Urinary bladder (tissue), 4 donors: ENCODE results near the gene EHD4. TPM values are rescaled to one million over a fixed set of nuclear protein-coding genes. Genes with fewer than 3 reads are reported as not detected.

ENCODE experiments used
- DNase-seq: peaks from one replicate; pipeline ENCODE4 v3.0.0-alpha.2; 2015; ENCODE audit errors: extremely low spot score
- H3K27ac ChIP-seq: one replicate; pipeline ENCODE4 v1.5.1; 2013; ENCODE audit warnings: low read depth, mild to moderate bottlenecking, moderate library complexity
- H3K36me3 ChIP-seq: one replicate; pipeline ENCODE4 v1.6.1; 2013; ENCODE audit warnings: mild to moderate bottlenecking, moderate library complexity; ENCODE audit not compliant: insufficient read depth
- H3K4me1 ChIP-seq: one replicate; pipeline ENCODE4 v1.6.1; 2013; ENCODE audit warnings: mild to moderate bottlenecking, moderate library complexity; ENCODE audit not compliant: insufficient read depth
- H3K4me3 ChIP-seq: one replicate; pipeline ENCODE4 v1.5.1; 2013; ENCODE audit warnings: low read depth, low read length
- WGBS: extraction: QIAGEN DNeasy Blood & Tissue Kit; methylation state at CpG from one replicate; pipeline ENCODE4 v1.1.7; 2013; 5-methylcytosine and 5-hydroxymethylcytosine counted together
- polyA plus RNA-seq: library from polyadenylated mRNA; stranded (reverse); fragments of 200-250 nt; gene quantifications from one replicate; pipeline ENCODE4 v1.2.3, GENCODE V29; 2013
- total RNA-seq: library from RNA; depleted of rRNA; stranded (reverse); fragments of >200 nt; gene quantifications from one replicate; pipeline ENCODE4 v1.2.3, GENCODE V29; 2014
- donor health status: healthy with polysubstance abuse.
- donor health status: healthy.

EHD4 gene
- total and polyA plus RNA-seq, 2 donors = 14.4 to 17.0 TPM

DNA sequence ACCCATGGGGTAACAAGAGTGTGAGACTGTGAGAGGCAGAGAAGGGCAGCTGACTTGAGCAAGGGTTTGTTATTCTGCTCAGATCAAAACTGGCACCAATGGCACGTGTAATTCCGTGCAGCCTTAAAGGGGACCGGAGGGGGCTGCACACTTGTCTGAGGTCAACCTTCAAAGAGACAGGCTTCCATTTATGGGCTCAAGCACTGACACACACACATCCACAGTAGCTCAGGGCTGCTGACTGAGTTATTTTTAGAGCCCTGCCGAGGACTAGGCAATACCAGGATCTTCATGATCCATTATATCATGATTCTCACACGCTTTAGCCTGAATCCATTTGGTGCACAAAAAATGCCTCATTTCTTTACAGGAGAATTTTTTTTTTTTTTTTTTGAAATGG is 57.9 kb downstream of the EHD4 start:
- no peak overlapping the region for H3K4me3 ChIP-seq
- DNase-seq = no peak
- 37% methylated on average over 5 of the region's 5 CpGs for WGBS
- no peaks in the 10 kb centered on the region for H3K36me3 ChIP-seq
- no peak overlapping the region for H3K27ac ChIP-seq
- no peaks in the 10 kb centered on the region for H3K4me1 ChIP-seq

GRCh38 chr15:41913256-41913655 is 59.1 kb downstream of the EHD4 start:
- H3K4me1 ChIP-seq = no peaks in the 10 kb centered on the region
- 94% methylated on average over 3 of the region's 3 CpGs for WGBS

DNA sequence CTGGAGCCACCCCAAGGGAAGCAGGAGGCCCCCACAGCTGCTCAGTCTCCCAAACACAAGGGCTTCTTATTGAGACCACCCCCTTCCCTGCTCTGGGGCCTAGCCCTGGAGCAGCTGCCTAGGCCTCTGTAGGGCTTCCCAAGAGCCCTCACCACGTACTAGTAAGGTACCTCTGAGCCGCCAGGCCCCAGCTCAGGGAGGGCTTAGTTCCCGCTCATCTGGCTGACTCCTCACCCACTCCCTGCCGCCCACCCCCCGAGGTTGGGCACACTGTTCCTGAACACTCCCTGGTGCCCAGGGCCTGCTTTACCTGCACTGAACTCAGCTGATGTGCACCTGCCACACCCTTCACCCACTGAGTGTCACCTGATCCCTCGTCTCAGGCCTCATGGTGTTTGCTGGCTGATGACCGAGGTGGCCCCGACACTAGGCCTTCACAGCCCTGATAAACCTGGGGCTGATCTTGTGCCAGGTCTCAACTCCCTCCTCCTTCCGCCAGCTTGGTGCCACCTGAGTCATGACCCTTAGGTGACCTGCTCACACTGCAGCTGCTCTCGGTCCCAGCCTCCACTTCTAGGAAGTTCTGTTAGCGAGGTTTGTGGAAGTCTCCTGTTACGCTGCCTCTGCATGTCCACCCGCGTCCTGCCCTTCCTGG is 60.5 kb downstream of the EHD4 start:
- H3K4me1 ChIP-seq = no peaks in the 10 kb centered on the region
- no peaks in the 10 kb centered on the region for H3K36me3 ChIP-seq
- DNase-seq = no peak
- H3K27ac ChIP-seq = peak overlapping the region; percentile 26
- H3K4me3 ChIP-seq = no peak overlapping the region
- 88% methylated on average over 14 of the region's 14 CpGs for WGBS

More at GRCh38 chr15:41913256-41913655, 59.1 kb downstream of the EHD4 start:
- Histone ChIP-seq H3K4me3 (no peak overlapping the region), H3K27ac (no peak overlapping the region), H3K36me3 (no peaks in the 10 kb centered on the region)
- no peak for DNase-seq

GRCh38 chr15:41908736-41909461 is 63.5 kb downstream of the EHD4 start:
- WGBS = 87% methylated on average over 17 of the region's 17 CpGs
- H3K36me3 ChIP-seq = no peaks in the 10 kb centered on the region

GRCh38 chr15:41907141-41907540 is 65.2 kb downstream of the EHD4 start:
- no peak for DNase-seq
- no peaks in the 10 kb centered on the region for H3K36me3 ChIP-seq
- H3K27ac ChIP-seq = no peak overlapping the region
- 91% methylated on average over 3 of the region's 3 CpGs for WGBS
- no peak overlapping the region for H3K4me3 ChIP-seq
- no peaks in the 10 kb centered on the region for H3K4me1 ChIP-seq

More at GRCh38 chr15:41908736-41909461, 63.5 kb downstream of the EHD4 start:
- DNase-seq = no peak
- Histone ChIP-seq H3K4me3 (no peak overlapping the region), H3K4me1 (no peaks in the 10 kb centered on the region), H3K27ac (no peak overlapping the region)

DNA sequence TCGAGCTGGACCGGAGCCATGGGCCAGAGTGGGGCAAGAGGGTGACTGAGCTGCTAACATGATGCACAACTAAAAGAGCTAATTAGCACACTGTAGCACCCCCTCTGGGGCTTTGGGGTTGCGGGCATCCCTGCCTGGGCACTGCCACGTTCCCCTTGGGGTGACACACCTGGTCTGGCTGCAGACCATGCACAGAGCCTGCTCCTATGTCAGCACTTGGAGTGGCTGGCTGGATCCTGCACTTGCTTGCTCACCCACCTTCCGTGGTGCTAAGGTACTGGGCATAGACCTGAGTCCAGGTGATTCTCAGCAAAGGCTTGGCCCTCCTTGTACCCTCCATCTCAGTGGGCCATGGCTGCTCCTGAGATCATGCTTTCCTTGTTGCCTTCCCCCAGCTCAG is 65.7 kb downstream of the EHD4 start:
- Histone ChIP-seq H3K36me3 (no peaks in the 10 kb centered on the region), H3K4me3 (no peak overlapping the region), H3K27ac (no peak overlapping the region), H3K4me1 (no peaks in the 10 kb centered on the region)
- 95% methylated on average over 5 of the region's 5 CpGs for WGBS
- no peak for DNase-seq

GRCh38 chr15:41905036-41905793 is 67.1 kb downstream of the EHD4 start:
- Histone ChIP-seq H3K4me3 (no peak overlapping the region), H3K36me3 (no peaks in the 10 kb centered on the region), H3K4me1 (no peaks in the 10 kb centered on the region), H3K27ac (no peak overlapping the region)
- 88% methylated on average over 14 of the region's 14 CpGs for WGBS
- no peak for DNase-seq

- DNase-seq = no peak
- Histone ChIP-seq H3K27ac (no peak overlapping the region), H3K36me3 (no peaks in the 10 kb centered on the region), H3K4me1 (no peaks in the 10 kb centered on the region), H3K4me3 (no peak overlapping the region)
- WGBS = 18% methylated on average over 6 of the region's 6 CpGs
These were observed 67.8 kb downstream of the EHD4 start for GRCh38 chr15:41904541-41905005.

- 88% methylated on average over 13 of the region's 13 CpGs for WGBS
- H3K4me1 ChIP-seq = no peaks in the 10 kb centered on the region
- H3K36me3 ChIP-seq = no peaks in the 10 kb centered on the region
- no peak for DNase-seq
- no peak overlapping the region for H3K27ac ChIP-seq
- no peak overlapping the region for H3K4me3 ChIP-seq
These were observed 68.6 kb downstream of the EHD4 start for GRCh38 chr15:41903782-41904181.

DNA sequence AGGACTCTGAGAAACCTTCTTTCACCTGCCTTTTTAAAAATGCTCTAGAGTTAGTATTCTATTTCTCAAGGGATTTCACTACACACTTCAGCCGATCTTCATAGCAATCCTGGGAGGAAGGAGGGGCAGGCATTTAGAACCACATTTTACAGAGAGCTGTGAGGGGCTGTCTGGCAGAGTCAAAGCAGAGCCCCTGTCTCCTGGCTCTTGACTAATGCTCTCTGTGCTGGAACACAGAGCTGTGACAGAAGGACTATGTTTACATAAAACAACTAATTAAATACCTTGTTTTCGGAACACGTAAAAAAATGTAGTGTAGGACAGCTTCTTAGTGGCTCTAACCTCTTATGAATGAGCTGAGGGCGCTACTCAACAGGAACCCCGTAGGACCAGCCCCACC is 70.9 kb downstream of the EHD4 start:
- 74% methylated on average over 5 of the region's 5 CpGs for WGBS
- DNase-seq = no peak
- Histone ChIP-seq H3K4me3 (no peak overlapping the region), H3K27ac (no peak overlapping the region), H3K36me3 (no peaks in the 10 kb centered on the region), H3K4me1 (no peaks in the 10 kb centered on the region)

DNA sequence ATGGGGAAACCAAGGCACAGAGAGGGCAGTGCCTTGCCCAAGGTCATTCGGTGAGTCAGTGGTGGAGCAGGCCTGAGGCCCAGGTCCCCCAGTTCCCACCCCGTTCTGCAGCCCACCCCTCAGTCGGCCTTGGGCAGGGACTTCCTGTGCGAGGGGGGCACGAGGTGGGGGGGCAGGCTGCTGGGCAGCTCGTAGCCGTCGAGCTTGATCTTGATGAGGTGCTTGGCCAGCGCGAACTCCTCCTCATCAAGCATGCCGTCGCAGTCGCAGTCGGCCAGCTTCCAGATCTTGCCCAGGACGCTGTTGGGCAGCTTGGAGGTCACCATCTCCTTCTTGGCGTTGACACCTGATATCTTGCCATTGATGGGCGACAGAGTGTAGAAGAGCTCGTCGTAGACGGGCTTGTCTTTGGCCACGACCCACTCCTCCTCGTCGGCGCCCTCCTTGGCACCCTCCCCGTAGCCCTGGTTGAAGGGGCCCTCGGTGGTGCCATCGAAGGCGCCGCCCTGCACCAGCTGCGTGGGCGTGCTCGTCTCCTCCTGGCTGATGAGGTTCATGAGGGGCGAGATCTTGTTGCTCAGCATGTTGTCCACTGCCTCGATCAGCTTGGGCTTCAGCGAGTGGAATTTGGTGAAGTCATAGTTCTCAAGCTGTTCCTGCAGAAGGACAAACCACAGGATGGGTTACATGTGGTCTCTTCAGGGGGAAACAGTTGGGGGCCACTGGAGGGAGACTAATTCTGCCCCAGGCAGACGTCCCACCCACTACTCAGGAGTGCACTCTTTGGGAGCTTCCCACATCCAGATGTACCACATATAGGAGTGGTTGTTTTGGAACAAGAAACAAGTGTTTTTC is 71.6 kb downstream of the EHD4 start:
- DNase-seq = no peak

DNA sequence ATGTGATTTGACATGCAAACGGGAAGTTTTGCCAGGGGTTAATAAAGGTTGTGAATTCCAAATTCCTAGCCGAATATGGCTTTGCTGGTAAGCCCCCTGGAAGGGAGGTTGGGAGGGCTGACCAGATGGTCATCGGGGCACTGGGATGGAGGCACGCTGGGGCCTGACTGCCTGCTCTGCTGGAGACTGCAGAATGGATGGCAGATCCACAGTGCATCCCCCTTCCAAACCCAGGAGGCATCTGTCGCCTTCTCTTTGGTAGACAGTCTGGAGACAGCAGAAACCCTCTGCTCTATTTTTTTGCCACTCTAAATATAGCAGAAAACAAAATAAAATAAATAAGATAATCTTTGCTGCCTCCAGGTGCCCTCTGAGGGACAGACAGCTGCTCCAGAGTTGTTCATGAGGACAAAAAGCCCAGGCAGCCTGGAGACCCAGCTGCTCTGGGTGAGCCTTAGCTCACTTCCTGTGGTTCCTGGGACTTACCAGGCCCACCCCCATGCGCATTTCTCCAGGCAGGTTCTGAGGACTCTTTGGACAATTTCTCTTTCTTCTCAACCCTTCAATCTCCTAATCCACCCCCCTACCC is 72.4 kb downstream of the EHD4 start:
- no peak overlapping the region for H3K27ac ChIP-seq
- 76% methylated on average over 6 of the region's 6 CpGs for WGBS
- no peak for DNase-seq
- no peaks in the 10 kb centered on the region for H3K4me1 ChIP-seq
- H3K36me3 ChIP-seq = no peaks in the 10 kb centered on the region
- H3K4me3 ChIP-seq = no peak overlapping the region

More for the DNA sequence above, 71.6 kb downstream of the EHD4 start:
- Histone ChIP-seq H3K36me3 (no peaks in the 10 kb centered on the region), H3K27ac (no peak overlapping the region), H3K4me3 (no peak overlapping the region), H3K4me1 (no peaks in the 10 kb centered on the region)
- WGBS = 91% methylated on average over 36 of the region's 36 CpGs

DNA sequence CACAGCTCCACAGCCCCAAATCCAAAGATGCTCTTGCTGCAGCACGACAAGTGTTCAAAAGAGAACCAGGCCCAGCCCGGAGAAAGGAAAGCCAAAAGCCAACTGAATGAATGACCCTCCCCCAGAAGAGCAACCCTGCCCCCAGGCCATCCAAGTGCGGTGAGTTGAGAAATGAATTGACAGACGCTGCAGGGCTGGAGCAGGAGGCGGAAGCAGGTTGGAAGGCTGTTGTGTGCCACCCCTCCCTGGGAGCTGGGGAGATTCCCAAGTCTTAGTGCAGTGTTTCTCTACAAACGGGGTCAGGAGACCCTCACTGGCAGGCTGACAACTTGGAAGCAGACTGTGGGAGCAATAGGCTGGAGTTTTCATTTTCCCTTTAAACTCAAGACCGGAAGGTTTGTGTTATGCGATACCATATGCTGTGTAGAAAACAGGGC is 75.0 kb downstream of the EHD4 start:
- H3K27ac ChIP-seq = no peak overlapping the region
- no peak for DNase-seq
- 74% methylated on average over 8 of the region's 8 CpGs for WGBS
- no peaks in the 10 kb centered on the region for H3K36me3 ChIP-seq
- H3K4me3 ChIP-seq = no peak overlapping the region
- no peaks in the 10 kb centered on the region for H3K4me1 ChIP-seq
